GM23248 (cell line): Measurements from ENCODE around the gene OR2G6.
"Not testable (repeated sequence)": the region's sequence is repeated elsewhere in the genome, so short reads cannot be mapped to it uniquely, and the experiment has no call there.

Source experiments
- EZH2 ChIP-seq: fragments of 200-600 bp; sonication (generic); IDR thresholded peaks from 2 replicates; pipeline ENCODE4 v1.6.1; 2018; ENCODE audit warnings: antibody characterized with exemption, mild to moderate bottlenecking; ENCODE audit not compliant: insufficient read depth, poor library complexity, severe bottlenecking
- EZH2phosphoT487 ChIP-seq: fragments of 200-600 bp; sonication (generic); IDR thresholded peaks from 2 replicates; pipeline ENCODE4 v1.6.1; 2018; ENCODE audit warnings: antibody characterized with exemption, moderate library complexity, mild to moderate bottlenecking, low read depth; ENCODE audit not compliant: insufficient read depth

- TF ChIP-seq EZH2, EZH2phosphoT487: not testable (repeated sequence)
These were observed 7.4 kb upstream of the OR2G6 start for GRCh38 chr1:248500305-248501035.
